GM23248 (cell line): ENCODE measurements around the gene FNDC11.

Experiments
- EZH2 ChIP-seq: fragments of 200-600 bp; sonication (generic); IDR thresholded peaks from 2 replicates; pipeline ENCODE4 v1.6.1; 2018; ENCODE audit warnings: antibody characterized with exemption, mild to moderate bottlenecking; ENCODE audit not compliant: insufficient read depth, poor library complexity, severe bottlenecking
- EZH2phosphoT487 ChIP-seq: fragments of 200-600 bp; sonication (generic); IDR thresholded peaks from 2 replicates; pipeline ENCODE4 v1.6.1; 2018; ENCODE audit warnings: antibody characterized with exemption, moderate library complexity, mild to moderate bottlenecking, low read depth; ENCODE audit not compliant: insufficient read depth

- TF ChIP-seq EZH2 (no peak), EZH2phosphoT487 (no peak)
Measured at GRCh38 chr20:63587776-63588591, 34.0 kb downstream of the FNDC11 start.
